Endothelial cell of umbilical vein (primary cell): ENCODE measurements around the gene TNRC6B. TPM values are rescaled to one million over a fixed set of nuclear protein-coding genes. Genes with fewer than 3 reads are reported as not detected.
A peak's percentile ranks its signal among the peaks of the same experiment; 100 is the strongest.

Source experiments
- BruUV-seq: library from RNA; stranded (reverse); fragments of 400-500 nt; replicated peaks from 2 replicates; lab custom pipeline; 2021; lab: Mats Ljungman, UMichigan
- CTCF ChIA-PET: fragments of 300-600, 350-600 bp; sonication (Branson Sonifier 250); formaldehyde crosslinking; loops from one replicate; lab custom pipeline; 2021; ENCODE audit warnings: antibody characterized with exemption, inconsistent platforms; lab: Charles Lee
- POLR2A ChIA-PET: fragments of 300-600, 350-600 bp; sonication (Branson Sonifier 250); formaldehyde crosslinking; loops from one replicate; lab custom pipeline; 2021; ENCODE audit warnings: antibody characterized with exemption, inconsistent platforms; lab: Charles Lee
- DNase-seq: peaks from one replicate; pipeline ENCODE4 v3.0.0-alpha.2; 2011; ENCODE audit warnings: low read depth, low spot score
- FAIRE-seq: peaks from 2 replicates; lab custom pipeline; 2011; peaks lifted over from hg19 to GRCh38; lab: Jason Lieb, UNC
- H2AFZ ChIP-seq: 2 replicates; pipeline ENCODE4 v1.6.0; 2012; ENCODE audit warnings: low read depth, low read length, control low read depth, inconsistent platforms
- H3K27ac ChIP-seq: 2 replicates; pipeline ENCODE4 v1.5.1; 2011; ENCODE audit warnings: low read depth, mild to moderate bottlenecking, control low read depth, low read length, moderate library complexity; ENCODE audit not compliant: insufficient read depth
- H3K27me3 ChIP-seq, 2 experiments: 2 replicates each; pipeline versions ENCODE4 v1.6.0 to v1.6.1; 2011; ENCODE audit warnings: low read length in 2 of 2, mixed read lengths in 1 of 2; ENCODE audit not compliant: control insufficient read depth in 2 of 2, insufficient read depth in 2 of 2
- H3K36me3 ChIP-seq, 2 experiments: 2 replicates in 1 of 2; 3 replicates in 1 of 2; pipeline ENCODE4 v1.5.1; 2011; ENCODE audit warnings: low read length in 2 of 2, mild to moderate bottlenecking in 1 of 2, moderate library complexity in 1 of 2; ENCODE audit not compliant: control insufficient read depth in 2 of 2, insufficient read depth in 2 of 2; ENCODE audit errors: extremely low read depth in 1 of 2
- H3K4me1 ChIP-seq: 3 replicates; pipeline ENCODE4 v1.5.1; 2011; ENCODE audit warnings: mild to moderate bottlenecking, low read length; ENCODE audit not compliant: control insufficient read depth, insufficient read depth; ENCODE audit errors: extremely low read depth
- H3K4me2 ChIP-seq: 2 replicates; pipeline ENCODE4 v1.6.1; 2011; ENCODE audit warnings: low read length, control low read depth, mixed read lengths; ENCODE audit not compliant: insufficient read depth
- H3K4me3 ChIP-seq, 3 experiments: fragments of 200-600 bp in 1 of 3; sonication (generic), shearing (Covaris generic) in 1 of 3; replicated peaks in 1 of 3; 2 replicates each; pipeline ENCODE4 v1.5.1; 2011 to 2016; ENCODE audit warnings: control low read depth in 3 of 3, low read length in 3 of 3, mild to moderate bottlenecking in 2 of 3, inconsistent platforms in 1 of 3, low read depth in 1 of 3, moderate library complexity in 1 of 3; ENCODE audit not compliant: insufficient read depth in 1 of 3
- H3K79me2 ChIP-seq: 2 replicates; pipeline ENCODE4 v1.6.0; 2012; ENCODE audit warnings: low read length, inconsistent platforms; ENCODE audit not compliant: control insufficient read depth, insufficient read depth
- H3K9ac ChIP-seq: replicated peaks from 2 replicates; pipeline ENCODE3; 2011; ENCODE audit warnings: low read length, control low read depth; ENCODE audit not compliant: insufficient read depth; ENCODE audit errors: extremely low read depth
- H3K9me1 ChIP-seq: replicated peaks from 3 replicates; pipeline ENCODE4 v1.6.0; 2011; ENCODE audit warnings: mild to moderate bottlenecking, low read length; ENCODE audit not compliant: control insufficient read depth, insufficient read depth; ENCODE audit errors: extremely low read depth
- H3K9me3 ChIP-seq: replicated peaks from 2 replicates; pipeline ENCODE4 v1.5.1; 2012; ENCODE audit warnings: low read length, inconsistent platforms; ENCODE audit not compliant: control insufficient read depth, insufficient read depth
- H4K20me1 ChIP-seq: replicated peaks from 2 replicates; pipeline ENCODE3; 2011; ENCODE audit warnings: mild to moderate bottlenecking, low read length; ENCODE audit not compliant: control insufficient read depth, insufficient read depth; ENCODE audit errors: extremely low read depth
- CTCF ChIP-seq, 2 donors: IDR thresholded peaks; 1 replicate in 1 of 2; 2 replicates in 1 of 2; pipeline ENCODE4 v1.5.1; 2011; ENCODE audit warnings: low read length in 2 of 2, mild to moderate bottlenecking in 2 of 2, moderate library complexity in 2 of 2, control low read depth in 1 of 2, inconsistent platforms in 1 of 2, low read depth in 1 of 2; ENCODE audit not compliant: insufficient read depth in 1 of 2; ENCODE audit errors: extremely low read depth in 1 of 2
- EZH2 ChIP-seq: IDR thresholded peaks from 2 replicates; pipeline ENCODE4 v1.6.1; 2012; ENCODE audit warnings: borderline replicate concordance, low read depth, mild to moderate bottlenecking, moderate library complexity, low read length, inconsistent platforms; ENCODE audit not compliant: severe bottlenecking
- FOS ChIP-seq: IDR thresholded peaks from 2 replicates; pipeline ENCODE4 v1.6.1; 2011; ENCODE audit warnings: mild to moderate bottlenecking, low read length, moderate library complexity, borderline replicate concordance; ENCODE audit not compliant: insufficient read depth
- GATA2 ChIP-seq: IDR thresholded peaks from 2 replicates; pipeline ENCODE4 v1.7.0; 2011; ENCODE audit warnings: low read depth, mild to moderate bottlenecking, moderate library complexity, mixed read lengths, low read length; ENCODE audit not compliant: insufficient read length, insufficient read depth
- JUN ChIP-seq: IDR thresholded peaks from 2 replicates; pipeline ENCODE4 v1.6.1; 2011; ENCODE audit warnings: borderline replicate concordance, low read depth; ENCODE audit not compliant: insufficient read length, insufficient read depth
- MAX ChIP-seq: IDR thresholded peaks from 2 replicates; pipeline ENCODE4 v1.6.1; 2011; ENCODE audit not compliant: insufficient read depth, insufficient read length
- MYC ChIP-seq: IDR thresholded peaks from one replicate; pipeline ENCODE4 v1.6.1; 2011; ENCODE audit warnings: mild to moderate bottlenecking, low read depth, low read length
- POLR2A ChIP-seq: IDR thresholded peaks from 2 replicates; pipeline ENCODE4 v1.6.1; 2012; ENCODE audit warnings: low read depth, mild to moderate bottlenecking, control low read depth, low read length
- POLR2AphosphoS5 ChIP-seq: IDR thresholded peaks from 2 replicates; pipeline ENCODE4 v1.6.1; 2012; ENCODE audit warnings: low read depth, mild to moderate bottlenecking, control low read depth, low read length, moderate library complexity; ENCODE audit not compliant: insufficient read depth
- dilution Hi-C: fragments of 300-500 bp; cut with MboI; formaldehyde crosslinking; loops from one replicate; pipeline ENCODE4 v1.15.0; 2019; ENCODE audit warnings: low sequenced_read_pairs; ENCODE audit not compliant: extremely low pct_ligation_motif_present
- intact Hi-C: fragments of 100-400 bp; cut with micrococcal nuclease; formaldehyde crosslinking; loops from one replicate; pipeline ENCODE4 v1.10.0; 2022
- polyA plus RNA-seq, 4 experiments: library from polyadenylated mRNA; depleted of rRNA in 3 of 4; stranded (reverse) in 3 of 4; unstranded in 1 of 4; fragments of >200 nt; gene quantifications; 2 replicates each; pipeline versions ENCODE4 v1.2.1 to v1.2.3, GENCODE V29; 2011 to 2012; ENCODE audit warnings: missing spikeins in 1 of 4
- total RNA-seq: library from RNA; stranded (reverse); gene quantifications from 2 replicates; pipeline ENCODE4 v1.2.3, GENCODE V29; 2021

The TNRC6B gene
- total and polyA plus RNA-seq, 2 donors (not counting 3 experiments of a cell fraction or from before 2014, with no cell fraction given), result 10.6 to 37.2 TPM

DNA sequence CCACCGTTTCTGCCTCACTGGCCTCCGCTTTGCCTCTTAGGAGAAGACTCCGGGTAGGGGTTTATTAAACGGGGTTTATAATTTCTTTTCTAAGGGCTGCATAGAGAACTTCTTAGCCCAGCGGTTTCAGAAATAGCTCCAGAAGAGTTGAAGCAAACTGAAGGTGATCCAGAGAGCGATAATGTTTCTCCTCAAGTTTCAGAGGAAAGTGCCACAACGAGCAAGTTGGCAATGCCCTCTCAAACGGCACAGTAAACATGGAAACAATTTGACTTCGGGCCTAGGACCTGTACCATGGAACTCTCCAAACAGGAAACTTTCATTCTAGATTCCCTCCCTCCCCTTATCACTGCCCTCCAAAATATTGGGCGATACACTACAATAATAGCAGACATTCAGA is 169.6 kb downstream of the TNRC6B start:
- Histone ChIP-seq H3K79me2 (peaks cover 39% of the 10 kb centered on the region), H3K4me3 (peak overlapping the region; percentile 76 to 98 (median 90)), H3K4me2 (peak overlapping the region; percentile 91), H3K9ac (peak overlapping the region; percentile 80), H3K9me3 (no peaks in the 10 kb centered on the region), H3K9me1 (no peaks in the 10 kb centered on the region), H3K4me1 (peaks cover 16% of the 10 kb centered on the region), H3K27ac (peak overlapping the region; percentile 51), H3K27me3 (no peaks in the 10 kb centered on the region), H3K36me3 (peaks cover 4 to 6% of the 10 kb centered on the region in 2 experiments), H2AFZ (peak overlapping the region; percentile 93), H4K20me1 (no peaks in the 10 kb centered on the region)
- no peak for DNase-seq
- dilution Hi-C loops, result no loop called here
- CTCF ChIA-PET, result interaction anchor here (0.6 to 4.0 kb wide), 23 partner anchors 12 to 811 kb away, joined by 3 to 33 read pairs (median 5); partner anchors contain the start of gene TNRC6B
- TSS peak; percentile 51 for BruUV-seq
- POLR2A ChIA-PET, result no interaction called here
- no peak for FAIRE-seq
- intact Hi-C loops, result loop anchor here (5.0 kb wide), 4 partner anchors 70 to 815 kb away; partner anchors contain the start of gene RPS19BP1
- TF ChIP-seq GATA2 (no peak), POLR2A (no peak), POLR2AphosphoS5 (no peak), CTCF (IDR thresholded peaks at IDR 0.05; ENCODE audit: extremely low read depth in 1 of 2, insufficient read depth in 1 of 2, low read depth in 1 of 2, low read length in 2 of 2) (no peak), MAX (no peak), MYC (no peak), FOS (no peak), JUN (no peak), EZH2 (no peak)
